HG02610 (cell line): ENCODE measurements around the gene CDKN2B-AS1.
"Not testable (repeated sequence)": the region's sequence is repeated elsewhere in the genome, so short reads cannot be mapped to it uniquely, and the experiment has no call there.

ENCODE experiments used
- ATAC-seq: cut with Tn5 transposase; IDR thresholded peaks from one replicate; pipeline ENCODE4 v1.9.1; 2021; ENCODE audit warnings: mild to moderate bottlenecking, moderate library complexity; ENCODE audit not compliant: unreplicated experiment

Gene CDKN2B-AS1

GRCh38 chr9:22041344-22041743 lies 46.8 kb downstream of the CDKN2B-AS1 start:
- no peak for ATAC-seq

GRCh38 chr9:22041775-22042174 lies 47.2 kb downstream of the CDKN2B-AS1 start:
- ATAC-seq = no peak

DNA sequence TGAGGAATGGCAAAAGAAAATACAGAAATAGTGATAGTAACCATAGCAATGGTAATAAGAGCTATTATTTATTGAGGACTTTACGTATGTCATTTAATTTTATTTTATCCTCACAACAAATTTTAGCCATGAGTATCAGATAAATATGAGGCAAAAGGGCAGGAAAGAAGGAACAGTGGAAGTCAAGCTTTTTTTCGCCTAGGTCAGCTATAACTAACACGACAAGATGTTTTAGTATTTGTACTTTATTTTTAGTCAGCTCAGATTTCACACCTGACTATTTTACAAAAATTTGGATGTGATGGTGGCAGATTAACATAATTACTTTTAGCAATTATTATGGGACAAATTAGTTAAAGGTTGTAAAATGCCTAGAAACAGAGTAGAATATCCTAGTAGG lies 49.3 kb downstream of the CDKN2B-AS1 start:
- ATAC-seq = no peak

GRCh38 chr9:22044583-22044982 lies 50.0 kb downstream of the CDKN2B-AS1 start:
- no peak for ATAC-seq

DNA sequence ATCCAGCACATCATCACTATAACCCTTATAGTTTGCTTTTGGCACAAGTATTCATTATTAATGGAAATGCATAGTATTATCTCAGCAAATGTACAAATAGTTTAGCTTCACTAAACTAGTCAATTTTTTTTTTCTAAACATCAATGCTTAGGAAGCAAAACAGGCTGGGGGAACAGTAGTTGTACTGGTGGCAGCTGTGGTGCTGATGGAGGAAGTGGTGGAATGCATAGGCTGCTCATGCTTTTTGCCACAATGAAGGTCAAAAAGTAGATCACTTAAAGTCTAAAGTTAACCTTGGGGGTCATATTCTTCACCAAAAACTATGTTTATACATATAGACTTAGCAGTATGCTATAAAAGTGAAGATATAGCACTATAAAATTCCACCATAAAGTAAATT lies 50.8 kb downstream of the CDKN2B-AS1 start:
- ATAC-seq = no peak

DNA sequence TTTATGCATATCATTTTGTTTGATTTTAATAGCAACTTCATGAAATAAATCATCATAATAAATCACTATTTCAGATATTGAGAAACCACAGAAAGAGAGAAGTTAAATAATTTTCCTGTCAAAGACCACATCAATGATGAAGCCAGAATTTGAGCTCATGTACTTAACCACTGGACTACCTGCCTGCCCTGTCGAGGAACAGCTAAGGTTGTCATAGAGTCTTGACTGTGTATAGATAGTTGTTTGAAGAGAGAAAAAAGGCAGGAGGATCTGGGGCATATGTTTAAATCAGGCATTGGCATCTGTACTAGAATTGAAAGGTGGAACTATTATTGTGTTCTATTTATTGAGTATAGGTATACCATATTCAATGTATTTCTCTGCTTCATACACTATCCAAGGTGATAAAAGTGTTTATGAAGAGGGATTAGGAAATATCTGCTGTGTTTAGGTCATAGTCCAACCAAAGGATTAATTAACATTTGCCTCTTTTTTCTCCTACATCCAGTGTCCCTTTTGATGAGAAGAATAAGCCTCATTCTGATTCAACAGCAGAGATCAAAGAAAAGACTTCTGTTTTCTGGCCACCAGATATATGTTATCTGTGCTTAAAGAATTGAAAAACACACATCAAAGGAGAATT lies 51.8 kb downstream of the CDKN2B-AS1 start:
- no peak for ATAC-seq

GRCh38 chr9:22047596-22047995 lies 53.0 kb downstream of the CDKN2B-AS1 start:
- ATAC-seq = no peak

- ATAC-seq = no peak
Observed at GRCh38 chr9:22049411-22049810, 54.8 kb downstream of the CDKN2B-AS1 start.

- ATAC-seq = peak; percentile 71
Observed at GRCh38 chr9:22050924-22051323, 56.3 kb downstream of the CDKN2B-AS1 start.

- peak; percentile 81 for ATAC-seq
Observed at GRCh38 chr9:22052376-22052945, 57.9 kb downstream of the CDKN2B-AS1 start.

- no peak for ATAC-seq
Observed at GRCh38 chr9:22053178-22053577, 58.6 kb downstream of the CDKN2B-AS1 start.

- no peak for ATAC-seq
Observed at GRCh38 chr9:22054076-22054475, 59.5 kb downstream of the CDKN2B-AS1 start.

GRCh38 chr9:22054529-22054928 lies 59.9 kb downstream of the CDKN2B-AS1 start:
- ATAC-seq = no peak

GRCh38 chr9:22055090-22055489 lies 60.5 kb downstream of the CDKN2B-AS1 start:
- ATAC-seq = no peak

- ATAC-seq = no peak
Observed at GRCh38 chr9:22056402-22056801, 61.8 kb downstream of the CDKN2B-AS1 start.

DNA sequence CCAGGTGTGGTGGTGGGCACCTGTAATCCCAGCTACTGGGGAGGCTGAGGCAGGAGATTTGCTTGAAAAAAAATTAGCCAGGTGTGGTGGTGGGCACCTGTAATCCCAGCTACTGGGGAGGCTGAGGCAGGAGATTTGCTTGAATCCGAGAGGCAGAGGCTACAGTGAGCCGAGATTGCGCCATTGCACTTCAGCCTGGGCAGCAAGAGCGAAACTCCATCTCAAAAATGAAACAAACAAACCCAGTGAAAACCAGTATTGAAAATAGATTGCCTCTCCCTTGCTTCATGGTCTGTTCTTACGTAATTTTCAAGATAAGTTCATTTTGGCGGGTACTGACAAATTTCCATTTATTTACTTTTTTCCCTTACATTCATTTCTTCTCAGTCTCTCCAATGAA lies 63.4 kb downstream of the CDKN2B-AS1 start:
- not testable (repeated sequence) for ATAC-seq

DNA sequence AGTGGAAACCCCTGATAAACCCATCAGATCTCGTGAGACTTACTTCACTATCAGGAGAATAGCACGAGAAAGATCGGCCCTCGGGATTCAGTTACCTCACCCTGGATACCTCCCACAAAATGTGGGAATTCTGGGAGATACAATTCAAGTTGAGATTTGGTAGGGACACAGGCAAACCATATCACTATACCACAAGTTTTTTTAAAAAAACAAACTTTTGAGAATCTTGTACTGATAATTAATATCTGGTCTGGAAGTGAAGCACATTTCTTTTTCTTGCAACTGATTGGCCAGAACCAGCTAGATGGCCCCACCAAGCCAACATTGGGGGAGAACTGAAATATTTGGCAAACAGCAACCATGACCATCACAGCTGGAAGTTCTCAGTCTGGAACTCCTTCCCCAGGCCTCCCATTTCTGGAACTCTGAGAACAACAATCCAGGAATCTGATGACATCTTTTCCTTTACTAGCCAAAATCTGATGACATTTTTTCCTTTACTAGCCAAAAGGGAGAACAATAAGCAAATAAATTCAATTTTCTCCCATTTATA lies 66.3 kb downstream of the CDKN2B-AS1 start:
- no peak for ATAC-seq

GRCh38 chr9:22064957-22065356 lies 70.4 kb downstream of the CDKN2B-AS1 start:
- no peak for ATAC-seq

GRCh38 chr9:22065431-22066200 lies 71.0 kb downstream of the CDKN2B-AS1 start:
- ATAC-seq = no peak

- no peak for ATAC-seq
Observed at GRCh38 chr9:22067196-22067595, 72.6 kb downstream of the CDKN2B-AS1 start.

DNA sequence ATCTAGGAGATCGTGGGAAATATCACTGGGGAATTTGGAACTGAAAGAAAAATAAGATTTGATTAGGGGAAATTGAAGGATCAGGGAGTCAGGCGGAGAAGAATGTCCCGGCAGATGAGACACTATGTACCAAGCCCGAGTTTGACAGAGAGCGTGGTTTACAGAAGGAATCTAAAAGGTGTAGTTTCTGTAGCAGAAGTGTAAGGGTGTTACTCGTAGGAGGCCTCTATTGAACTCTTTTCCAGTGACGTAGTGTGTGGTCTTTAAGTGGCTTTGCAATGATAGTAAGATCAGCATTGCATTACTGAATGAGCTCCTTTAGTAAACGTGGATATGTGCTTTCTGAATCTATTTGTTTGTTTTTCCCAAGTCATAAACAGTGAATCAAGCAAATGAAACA lies 73.8 kb downstream of the CDKN2B-AS1 start:
- ATAC-seq = no peak

GRCh38 chr9:22073349-22073748 lies 78.8 kb downstream of the CDKN2B-AS1 start:
- peak; percentile 67 for ATAC-seq
